Cardiac muscle cell (in vitro differentiated cells and primary cell): Measurements from ENCODE around the gene FHOD3. TPM values are rescaled to one million over a fixed set of nuclear protein-coding genes. Genes with fewer than 3 reads are reported as not detected.
"Not testable (repeated sequence)": the region's sequence is repeated elsewhere in the genome, so short reads cannot be mapped to it uniquely, and the experiment has no call there.

Source experiments
- DNase-seq, 2 donors: peaks; one replicate each; pipeline versions ENCODE4 v3.0.0 to v3.0.0-alpha.2; 2010 to 2017; ENCODE audit warnings: low read depth in 1 of 2, low spot score in 1 of 2
- H3K27ac ChIP-seq: fragments of 200-600 bp; sonication (generic); 2 replicates; pipeline ENCODE4 v1.5.1; 2016
- H3K27me3 ChIP-seq: fragments of 200-600 bp; sonication (generic); 2 replicates; pipeline ENCODE4 v1.6.0; 2016; ENCODE audit warnings: control low read depth
- H3K36me3 ChIP-seq: fragments of 200-600 bp; sonication (generic); 2 replicates; pipeline ENCODE4 v1.5.1; 2016; ENCODE audit warnings: control low read depth
- H3K4me1 ChIP-seq: fragments of 200-600 bp; sonication (generic); 2 replicates; pipeline ENCODE4 v1.8.1; 2017; ENCODE audit warnings: low read depth, mild to moderate bottlenecking, mixed run types
- H3K4me3 ChIP-seq: fragments of 200-600 bp; sonication (generic); 2 replicates; pipeline ENCODE4 v1.5.1; 2016; ENCODE audit warnings: mild to moderate bottlenecking
- H3K9me3 ChIP-seq: fragments of 200-600 bp; sonication (generic); 2 replicates; pipeline ENCODE4 v1.5.1; 2017; ENCODE audit warnings: low read depth, mild to moderate bottlenecking, control low read depth
- polyA plus RNA-seq: library from polyadenylated mRNA; unstranded; fragments of >200 nt; fragmentation: Nextera tagmentation; extraction: Ambion mirVana; gene quantifications from 2 replicates; pipeline ENCODE4 v1.2.1, GENCODE V29; 2016
- total RNA-seq: library from RNA; depleted of rRNA; stranded (reverse); fragments of >200 nt; gene quantifications from 2 replicates; pipeline ENCODE4 v1.2.3, GENCODE V29; 2016
- TF ChIP-seq, protein P1 (sequence below): IDR thresholded peaks from 2 replicates; pipeline ENCODE4 v1.5.1; 2012; ENCODE audit warnings: low read depth, mild to moderate bottlenecking, low read length

Gene FHOD3
- total and polyA plus RNA-seq, 2 experiments from 2014 or later: 127 to 347 TPM

DNA sequence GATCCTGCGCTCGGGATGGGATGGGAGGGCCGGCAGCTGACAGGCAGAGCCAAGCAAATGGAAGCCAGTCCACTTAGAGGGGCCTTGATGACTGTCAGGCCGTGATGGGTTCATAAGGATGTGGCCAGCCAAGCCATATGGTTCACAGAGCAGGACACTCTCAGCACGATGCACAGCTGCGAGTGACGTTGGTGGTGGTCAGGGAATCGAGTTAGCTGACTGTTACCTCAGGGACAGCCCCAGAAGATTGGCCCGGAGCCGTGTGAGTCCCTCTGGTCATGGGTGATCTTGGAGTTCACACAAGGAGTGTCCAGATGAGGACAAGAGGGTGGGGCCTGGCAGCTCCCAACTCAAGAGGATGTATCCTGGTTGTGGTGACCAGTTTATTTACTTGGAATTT lies 461.1 kb downstream of the FHOD3 start:
- TF ChIP-seq, protein P1, sequence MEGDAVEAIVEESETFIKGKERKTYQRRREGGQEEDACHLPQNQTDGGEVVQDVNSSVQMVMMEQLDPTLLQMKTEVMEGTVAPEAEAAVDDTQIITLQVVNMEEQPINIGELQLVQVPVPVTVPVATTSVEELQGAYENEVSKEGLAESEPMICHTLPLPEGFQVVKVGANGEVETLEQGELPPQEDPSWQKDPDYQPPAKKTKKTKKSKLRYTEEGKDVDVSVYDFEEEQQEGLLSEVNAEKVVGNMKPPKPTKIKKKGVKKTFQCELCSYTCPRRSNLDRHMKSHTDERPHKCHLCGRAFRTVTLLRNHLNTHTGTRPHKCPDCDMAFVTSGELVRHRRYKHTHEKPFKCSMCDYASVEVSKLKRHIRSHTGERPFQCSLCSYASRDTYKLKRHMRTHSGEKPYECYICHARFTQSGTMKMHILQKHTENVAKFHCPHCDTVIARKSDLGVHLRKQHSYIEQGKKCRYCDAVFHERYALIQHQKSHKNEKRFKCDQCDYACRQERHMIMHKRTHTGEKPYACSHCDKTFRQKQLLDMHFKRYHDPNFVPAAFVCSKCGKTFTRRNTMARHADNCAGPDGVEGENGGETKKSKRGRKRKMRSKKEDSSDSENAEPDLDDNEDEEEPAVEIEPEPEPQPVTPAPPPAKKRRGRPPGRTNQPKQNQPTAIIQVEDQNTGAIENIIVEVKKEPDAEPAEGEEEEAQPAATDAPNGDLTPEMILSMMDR: no peak
- H3K4me3 ChIP-seq: no peak overlapping the region
- DNase-seq: no peak
- H3K27me3 ChIP-seq: no peaks in the 10 kb centered on the region
- peaks cover 35% of the 10 kb centered on the region for H3K36me3 ChIP-seq
- H3K4me1 ChIP-seq: peaks cover 7% of the 10 kb centered on the region
- H3K9me3 ChIP-seq: no peaks in the 10 kb centered on the region
- H3K27ac ChIP-seq: peak overlapping the region; percentile 38

DNA sequence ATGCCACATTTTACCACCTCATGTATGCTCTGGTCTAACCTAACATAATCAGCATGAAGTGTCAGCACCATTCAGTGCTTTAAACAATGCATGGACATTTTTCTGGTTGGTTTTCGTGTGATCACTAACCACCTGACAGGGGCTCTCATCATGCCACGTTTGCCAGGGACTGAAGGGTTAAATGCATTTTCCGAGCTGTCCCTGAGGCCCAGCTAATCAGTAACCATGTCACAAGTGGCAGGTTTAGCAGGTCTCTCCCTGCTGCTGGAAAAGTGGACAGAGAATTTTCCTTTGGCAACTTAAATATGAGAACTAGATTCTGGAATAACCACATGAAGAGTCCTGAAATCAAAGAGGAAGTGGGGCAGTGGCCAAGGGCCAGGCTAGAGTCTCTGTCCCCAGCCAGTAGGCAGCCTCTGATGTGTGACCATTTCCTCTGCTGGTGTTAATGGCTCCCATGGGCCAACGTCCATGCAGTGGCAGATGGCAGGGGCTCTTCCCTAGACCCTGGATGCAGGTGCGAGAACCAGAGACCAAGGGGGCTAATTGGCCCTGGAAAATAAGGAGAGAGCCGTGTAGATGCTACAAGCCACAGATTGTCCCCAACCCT lies 461.8 kb downstream of the FHOD3 start:
- TF ChIP-seq, protein P1: no peak
- Histone ChIP-seq H3K36me3 (peaks cover 41% of the 10 kb centered on the region), H3K9me3 (no peaks in the 10 kb centered on the region), H3K4me1 (peaks cover 7% of the 10 kb centered on the region), H3K27me3 (no peaks in the 10 kb centered on the region), H3K27ac (peak overlapping the region; percentile 38), H3K4me3 (no peak overlapping the region)
- peak in 1 of 2 donors; percentile 10 for DNase-seq

DNA sequence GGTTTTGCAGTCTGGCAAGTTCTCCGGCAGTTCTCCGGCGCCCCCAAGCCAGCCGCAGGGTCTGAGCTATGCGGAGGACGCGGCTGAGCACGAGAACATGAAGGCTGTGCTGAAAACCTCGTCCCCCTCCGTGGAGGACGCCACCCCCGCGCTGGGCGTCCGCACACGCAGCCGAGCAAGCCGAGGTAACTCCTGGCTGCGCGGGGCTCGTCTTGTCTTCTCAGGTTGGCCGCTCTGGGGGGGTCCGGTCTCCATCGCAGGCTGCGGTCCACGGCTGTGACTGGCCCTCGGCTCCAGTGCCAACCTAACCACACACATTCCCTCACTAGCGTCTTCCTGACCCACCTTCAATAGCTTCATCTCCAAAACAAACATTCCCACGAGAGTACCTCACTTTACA lies 463.1 kb downstream of the FHOD3 start:
- DNase-seq: no peak
- Histone ChIP-seq H3K4me3 (no peak overlapping the region), H3K27me3 (no peaks in the 10 kb centered on the region), H3K27ac (peak overlapping the region; percentile 21), H3K36me3 (peaks cover 53% of the 10 kb centered on the region), H3K9me3 (no peaks in the 10 kb centered on the region), H3K4me1 (peaks cover 7% of the 10 kb centered on the region)
- TF ChIP-seq, protein P1: no peak

DNA sequence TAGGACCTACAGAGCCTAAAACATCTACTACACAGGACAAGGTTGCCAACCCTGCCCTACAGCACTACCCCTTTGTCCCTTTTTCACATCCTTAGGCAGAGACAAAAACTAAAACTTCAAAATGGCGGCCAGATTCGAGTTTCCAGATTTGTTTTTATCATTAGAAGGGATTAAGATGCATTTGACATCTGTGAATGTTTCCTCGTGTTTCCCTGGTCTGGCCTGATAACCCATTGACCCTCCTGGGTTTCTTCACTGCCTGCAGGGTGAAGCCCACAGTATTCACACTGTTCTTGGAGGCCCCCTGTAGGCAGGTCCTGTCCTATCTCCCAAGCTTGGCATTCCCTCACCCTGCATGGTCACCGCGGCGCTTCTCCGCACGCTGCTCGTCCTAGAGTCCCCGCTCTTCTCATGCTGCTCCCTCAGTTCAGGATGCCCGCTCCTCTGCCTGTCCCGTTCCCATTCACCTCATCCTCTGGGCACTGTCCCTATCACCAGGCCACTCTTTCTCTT lies 463.7 kb downstream of the FHOD3 start:
- H3K9me3 ChIP-seq: no peaks in the 10 kb centered on the region
- H3K36me3 ChIP-seq: peaks cover 57% of the 10 kb centered on the region
- TF ChIP-seq, protein P1: peak; percentile 7
- H3K4me1 ChIP-seq: peaks cover 7% of the 10 kb centered on the region
- H3K4me3 ChIP-seq: no peak overlapping the region
- DNase-seq: no peak
- H3K27me3 ChIP-seq: no peaks in the 10 kb centered on the region
- peak overlapping the region; percentile 21 for H3K27ac ChIP-seq

DNA sequence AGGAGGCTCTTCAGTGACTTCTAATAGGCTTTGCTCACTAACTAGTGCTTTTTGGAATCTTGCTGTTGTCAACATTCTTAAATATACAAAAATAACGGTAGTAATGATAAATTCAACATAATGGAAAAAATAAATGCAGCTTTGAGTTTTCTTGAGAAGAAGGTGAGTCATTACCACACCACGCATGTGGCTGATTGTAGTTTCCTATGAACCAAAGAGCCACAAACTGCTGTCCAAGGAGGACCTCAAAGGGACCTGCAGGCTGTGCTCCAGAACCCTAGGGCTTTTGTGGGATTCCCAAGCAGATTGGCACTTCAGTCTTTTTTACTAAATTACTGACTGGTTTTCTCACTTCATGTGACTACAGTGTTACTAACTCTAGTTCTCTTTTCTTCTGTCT lies 464.6 kb downstream of the FHOD3 start:
- H3K9me3 ChIP-seq: no peaks in the 10 kb centered on the region
- H3K36me3 ChIP-seq: peaks cover 61% of the 10 kb centered on the region
- DNase-seq: no peak
- H3K4me1 ChIP-seq: peaks cover 7% of the 10 kb centered on the region
- TF ChIP-seq, protein P1: no peak
- H3K27ac ChIP-seq: no peak overlapping the region
- no peak overlapping the region for H3K4me3 ChIP-seq
- H3K27me3 ChIP-seq: no peaks in the 10 kb centered on the region

DNA sequence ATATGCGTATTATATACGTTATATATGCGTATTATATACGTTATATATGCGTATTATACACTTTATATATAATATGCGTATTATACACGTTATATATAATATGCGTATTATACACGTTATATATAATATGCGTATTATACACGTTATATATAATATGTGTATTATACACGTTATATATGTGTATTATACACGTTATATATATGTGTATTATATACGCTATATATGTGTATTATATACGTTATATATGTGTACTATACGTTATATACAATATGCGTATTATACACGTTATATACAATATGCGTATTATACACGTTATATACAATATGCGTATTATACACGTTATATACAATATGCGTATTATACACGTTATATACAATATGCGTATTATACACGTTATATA lies 465.5 kb downstream of the FHOD3 start:
- H3K36me3 ChIP-seq: peaks cover 58% of the 10 kb centered on the region
- H3K27ac ChIP-seq, H3K4me1 ChIP-seq, H3K4me3 ChIP-seq, H3K9me3 ChIP-seq, DNase-seq, H3K27me3 ChIP-seq: not testable (repeated sequence)
